CD14-positive monocyte (primary cell): ENCODE measurements around the gene PMS1. TPM values are rescaled to one million over a fixed set of nuclear protein-coding genes. Genes with fewer than 3 reads are reported as not detected.

Experiments
- DNase-seq, 3 donors: peaks; one replicate each; pipeline ENCODE4 v3.0.0-alpha.2; 2011 to 2022
- H2AFZ ChIP-seq: 2 replicates; pipeline ENCODE4 v1.6.0; 2012; ENCODE audit warnings: mild to moderate bottlenecking, low read depth, low read length, inconsistent platforms; ENCODE audit not compliant: insufficient read depth, poor library complexity, severe bottlenecking
- H3K27ac ChIP-seq, 2 donors: 1 replicate in 1 of 2; 2 replicates in 1 of 2; pipeline ENCODE4 v1.5.1; 2012 to 2013; ENCODE audit warnings: low read length in 2 of 2, control low read depth in 1 of 2, inconsistent platforms in 1 of 2, low read depth in 1 of 2, mild to moderate bottlenecking in 1 of 2
- H3K27me3 ChIP-seq, 2 donors: one replicate each; pipeline versions ENCODE4 v1.6.0 to v1.6.1; 2011 to 2013; ENCODE audit warnings: low read length in 2 of 2; ENCODE audit not compliant: control insufficient read depth in 2 of 2, insufficient read depth in 2 of 2
- H3K36me3 ChIP-seq, 2 donors: replicated peaks in 1 of 2; 1 replicate in 1 of 2; 2 replicates in 1 of 2; pipeline versions ENCODE4 v1.5.1 to v1.6.1; 2012 to 2013; ENCODE audit warnings: low read length in 2 of 2, control low read depth in 1 of 2, inconsistent platforms in 1 of 2, mild to moderate bottlenecking in 1 of 2; ENCODE audit not compliant: insufficient read depth in 2 of 2, control insufficient read depth in 1 of 2
- H3K4me1 ChIP-seq, 2 donors: 1 replicate in 1 of 2; 2 replicates in 1 of 2; pipeline versions ENCODE4 v1.5.1 to v1.6.1; 2012 to 2013; ENCODE audit warnings: low read length in 2 of 2, control low read depth in 1 of 2, inconsistent platforms in 1 of 2, mild to moderate bottlenecking in 1 of 2, moderate library complexity in 1 of 2; ENCODE audit not compliant: insufficient read depth in 2 of 2, control insufficient read depth in 1 of 2
- H3K4me2 ChIP-seq: replicated peaks from 2 replicates; pipeline ENCODE3; 2012; ENCODE audit warnings: low read length, moderate library complexity, mild to moderate bottlenecking; ENCODE audit not compliant: poor library complexity, severe bottlenecking; ENCODE audit errors: extremely low read depth
- H3K4me3 ChIP-seq, 3 experiments: fragments of 200-600 bp in 1 of 3; sonication (generic) in 1 of 3; replicated peaks in 1 of 3; 1 replicate in 2 of 3; 2 replicates in 1 of 3; pipeline ENCODE4 v1.5.1; 2011 to 2013; ENCODE audit warnings: low read length in 3 of 3, mild to moderate bottlenecking in 3 of 3, control low read depth in 2 of 3, low read depth in 2 of 3, inconsistent platforms in 1 of 3, moderate library complexity in 1 of 3
- H3K79me2 ChIP-seq: 2 replicates; pipeline ENCODE4 v1.6.0; 2012; ENCODE audit warnings: mild to moderate bottlenecking, control low read depth, inconsistent platforms, low read length, moderate library complexity; ENCODE audit not compliant: insufficient read depth
- H3K9ac ChIP-seq: 2 replicates; pipeline ENCODE4 v1.6.0; 2017; ENCODE audit warnings: low read length, mild to moderate bottlenecking; ENCODE audit not compliant: insufficient read depth, poor library complexity, severe bottlenecking
- H3K9me3 ChIP-seq, 2 donors: replicated peaks in 1 of 2; 1 replicate in 1 of 2; 2 replicates in 1 of 2; pipeline versions ENCODE4 v1.5.1 to v1.6.1; 2012 to 2013; ENCODE audit warnings: low read length in 2 of 2, control low read depth in 1 of 2; ENCODE audit not compliant: control insufficient read depth in 1 of 2, insufficient read depth in 1 of 2
- H4K20me1 ChIP-seq: 2 replicates; pipeline ENCODE4 v1.6.0; 2012; ENCODE audit warnings: mild to moderate bottlenecking, low read length, control low read depth, moderate library complexity; ENCODE audit not compliant: insufficient read depth
- H3K27ac Mint-ChIP-seq, 7 donors: one replicate each; pipeline ENCODE4 v1.8.0; 2020; ENCODE audit warnings: mild to moderate bottlenecking in 7 of 7, mixed read lengths in 7 of 7, moderate library complexity in 6 of 7, inconsistent platforms in 2 of 7
- H3K27me3 Mint-ChIP-seq, 3 donors: one replicate each; pipeline ENCODE4 v1.8.0; 2021 to 2022; ENCODE audit warnings: low read depth in 3 of 3, mild to moderate bottlenecking in 3 of 3, mixed read lengths in 3 of 3, moderate library complexity in 3 of 3, inconsistent platforms in 1 of 3
- H3K36me3 Mint-ChIP-seq, 2 donors: one replicate each; pipeline ENCODE4 v1.8.0; 2020; ENCODE audit warnings: mixed read lengths in 2 of 2, inconsistent platforms in 1 of 2, mild to moderate bottlenecking in 1 of 2
- H3K4me1 Mint-ChIP-seq: one replicate; pipeline ENCODE4 v1.8.0; 2020; ENCODE audit warnings: mild to moderate bottlenecking, mixed read lengths
- H3K4me3 Mint-ChIP-seq, 2 donors: one replicate each; pipeline ENCODE4 v1.8.0; 2020; ENCODE audit warnings: mild to moderate bottlenecking in 2 of 2, mixed read lengths in 2 of 2, moderate library complexity in 1 of 2
- H3K9me3 Mint-ChIP-seq, 7 donors: one replicate each; pipeline ENCODE4 v1.8.0; 2020 to 2022; ENCODE audit warnings: mixed read lengths in 7 of 7, mild to moderate bottlenecking in 6 of 7, moderate library complexity in 6 of 7, inconsistent platforms in 2 of 7
- CTCF ChIP-seq: fragments of 200-600 bp; IDR thresholded peaks from one replicate; pipeline ENCODE4 v1.8.0; 2022; ENCODE audit warnings: antibody characterized with exemption, mild to moderate bottlenecking
- whole genome bisulfite sequencing: methylation state at CpG from one replicate; pipeline ENCODE4 v1.1.5; 2013; ENCODE audit warnings: missing lambda C conversion rate; ENCODE audit not compliant: insufficient coverage; 5-methylcytosine and 5-hydroxymethylcytosine counted together
- intact Hi-C, 2 donors: fragments of 100-400 bp; cut with micrococcal nuclease; formaldehyde crosslinking; loops; one replicate each; pipeline versions ENCODE4 v1.15.0 to v1.15.1; 2023
- polyA minus RNA-seq: library from RNA; depleted of rRNA, polyadenylated mRNA; stranded (reverse); fragments of >200 nt; gene quantifications from 2 replicates; pipeline ENCODE4 v1.2.3, GENCODE V29; 2012
- polyA plus RNA-seq, 3 donors: library from polyadenylated mRNA; depleted of rRNA in 1 of 3; unstranded in 2 of 3; stranded (reverse) in 1 of 3; fragments of 300-500 nt in 2 of 3; fragments of >200 nt in 1 of 3; fragmentation: Illumina TruSeq in 2 of 3; gene quantifications; 1 replicate in 2 of 3; 2 replicates in 1 of 3; pipeline ENCODE4 v1.2.3, GENCODE V29; 2012 to 2021
- total RNA-seq, 12 experiments: library from RNA in 1 of 12; stranded (reverse) in 1 of 12; fragments of 120-200 nt in 1 of 12; gene quantifications; one replicate each; pipeline ENCODE4 v1.2.4 and lab custom pipeline; 2013 to 2026; ENCODE audit warnings: mixed read lengths in 6 of 12, inconsistent platforms in 1 of 12

PMS1 gene
- 12.0 TPM for total RNA-seq (2013)
- polyA plus RNA-seq (1 to 10 TPM; 3.7 to 7.8 (median 5.7) TPM), polyA minus RNA-seq (8.9 and 10.1 TPM in 2 replicates), total RNA-seq (lab: John Stamatoyannopoulos, UW) (5.3 to 15.4 (median 11.2) reads per million in 11 experiments)

GRCh38 chr2:189783927-189784867 lies at the start of gene PMS1, which contains the start of gene ORMDL1:
PMS1 (plus strand) TSS chr2:189784450; CDS start chr2:189791810, 7,360 bp downstream.
ORMDL1 (minus strand) TSS chr2:189784339; CDS start chr2:189782595, 1,744 bp downstream.
- Histone ChIP-seq H3K4me1 (peaks cover 28 to 33% of the 10 kb centered on the region in 2 donors), H3K9ac (peak within 1 kb of the TSS; percentile 76), H3K79me2 (peaks cover 83% of the 10 kb centered on the region), H2AFZ (peak within 1 kb of the TSS; percentile 92), H3K4me2 (peak within 1 kb of the TSS; percentile 89), H3K9me3 (no peaks in the 10 kb centered on the region), H3K4me3 (peak within 1 kb of the TSS; percentile 78 to 89 (median 85)), H3K36me3 (peaks cover 21 to 29% of the 10 kb centered on the region in 2 donors), H3K27me3 (no peaks in the 10 kb centered on the region), H4K20me1 (peaks cover 11% of the 10 kb centered on the region), H3K27ac (peak within 1 kb of the TSS; percentile 81 to 90)
- Mint-ChIP-seq H3K9me3 (no peaks in the 10 kb centered on the region), H3K4me3 (peak within 1 kb of the TSS; percentile 90 to 94), H3K4me1 (peaks cover 36% of the 10 kb centered on the region), H3K27ac (peak within 1 kb of the TSS; percentile 89 to 97 (median 94)), H3K27me3 (no peaks in the 10 kb centered on the region), H3K36me3 (peaks cover 23 to 30% of the 10 kb centered on the region in 2 donors)
- TF ChIP-seq CTCF = no peak
- DNase-seq = peak; percentile 93
- WGBS = under 1% methylated on average over 96 of the region's 96 CpGs
- intact Hi-C loops = loop anchor here (5.0 to 10.0 kb wide), 3 partner anchors 112 to 339 kb away; partner anchors contain the start of genes ANKAR (in 1 of the 2), ASNSD1 (in 1 of the 2) and WDR75 (in 1 of the 2)

GRCh38 chr2:189751080-189751658 lies 33.1 kb upstream of the PMS1 start:
- peaks cover 31 to 57% of the 10 kb centered on the region in 2 donors for H3K36me3 ChIP-seq
- Mint-ChIP-seq H3K27ac (no peak overlapping the region), H3K4me1 (peaks cover 2% of the 10 kb centered on the region), H3K27me3 (no peaks in the 10 kb centered on the region), H3K36me3 (peaks cover 28 to 34% of the 10 kb centered on the region in 2 donors), H3K9me3 (no peaks in the 10 kb centered on the region), H3K4me3 (no peak overlapping the region)
- intact Hi-C loops = no loop called here
- H4K20me1 ChIP-seq = no peaks in the 10 kb centered on the region
- no peak overlapping the region for H3K4me2 ChIP-seq
- H3K9ac ChIP-seq = no peak overlapping the region
- H2AFZ ChIP-seq = no peak overlapping the region
- H3K27ac ChIP-seq = no peak overlapping the region
- no peaks in the 10 kb centered on the region for H3K79me2 ChIP-seq
- WGBS = 100% methylated on average over 5 of the region's 10 CpGs
- TF ChIP-seq CTCF = peak; percentile 62
- DNase-seq = peak; percentile 23 to 36 (median 32)
- H3K27me3 ChIP-seq = no peaks in the 10 kb centered on the region
- H3K4me1 ChIP-seq = no peaks in the 10 kb centered on the region
- H3K4me3 ChIP-seq = no peak overlapping the region
- no peaks in the 10 kb centered on the region for H3K9me3 ChIP-seq
